HG03521 (cell line): Measurements from ENCODE around the gene FAM149A.
A peak's percentile ranks its signal among the peaks of the same experiment; 100 is the strongest.

Experiments used
- ATAC-seq: cut with Tn5 transposase; IDR thresholded peaks from one replicate; pipeline ENCODE4 v1.9.1; 2021; ENCODE audit warnings: mild to moderate bottlenecking, moderate library complexity; ENCODE audit not compliant: unreplicated experiment

Gene FAM149A

DNA sequence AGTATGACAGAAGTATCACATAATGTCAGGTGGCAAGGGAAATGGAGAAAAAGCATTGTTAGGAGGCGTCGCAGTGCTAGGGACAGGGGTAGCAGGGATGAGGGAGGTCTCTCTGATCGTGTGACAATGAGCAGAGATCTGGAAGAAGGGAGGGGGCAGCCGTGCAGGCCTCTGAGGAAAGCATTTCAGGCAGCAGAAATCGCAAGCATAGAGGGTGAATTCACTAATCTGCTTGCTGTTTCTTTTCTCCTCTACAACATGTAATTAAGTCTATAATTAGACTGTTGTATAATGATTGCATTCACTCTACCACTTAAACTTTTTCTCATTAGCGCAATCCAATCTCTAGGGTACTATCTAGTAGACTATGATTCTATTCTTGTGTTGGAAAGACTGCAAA is 96.0 kb downstream of the FAM149A start:
- no peak for ATAC-seq

DNA sequence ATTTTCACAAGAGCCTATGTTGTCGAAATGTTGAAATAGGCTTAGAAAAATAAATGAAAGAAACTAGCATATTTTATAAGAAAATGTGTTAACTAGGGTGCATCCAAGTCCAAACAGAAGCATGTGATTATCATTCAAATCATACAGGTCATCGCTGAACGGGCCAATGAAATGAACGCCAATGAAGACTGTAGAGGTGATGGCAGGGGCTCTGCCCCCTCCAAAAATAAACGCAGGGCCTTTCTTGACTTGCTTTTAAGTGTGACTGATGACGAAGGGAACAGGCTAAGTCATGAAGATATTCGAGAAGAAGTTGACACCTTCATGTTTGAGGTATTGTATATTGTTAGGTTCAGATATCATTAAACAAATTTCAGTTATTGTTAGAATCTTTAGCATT is 96.5 kb downstream of the FAM149A start:
- ATAC-seq = no peak

DNA sequence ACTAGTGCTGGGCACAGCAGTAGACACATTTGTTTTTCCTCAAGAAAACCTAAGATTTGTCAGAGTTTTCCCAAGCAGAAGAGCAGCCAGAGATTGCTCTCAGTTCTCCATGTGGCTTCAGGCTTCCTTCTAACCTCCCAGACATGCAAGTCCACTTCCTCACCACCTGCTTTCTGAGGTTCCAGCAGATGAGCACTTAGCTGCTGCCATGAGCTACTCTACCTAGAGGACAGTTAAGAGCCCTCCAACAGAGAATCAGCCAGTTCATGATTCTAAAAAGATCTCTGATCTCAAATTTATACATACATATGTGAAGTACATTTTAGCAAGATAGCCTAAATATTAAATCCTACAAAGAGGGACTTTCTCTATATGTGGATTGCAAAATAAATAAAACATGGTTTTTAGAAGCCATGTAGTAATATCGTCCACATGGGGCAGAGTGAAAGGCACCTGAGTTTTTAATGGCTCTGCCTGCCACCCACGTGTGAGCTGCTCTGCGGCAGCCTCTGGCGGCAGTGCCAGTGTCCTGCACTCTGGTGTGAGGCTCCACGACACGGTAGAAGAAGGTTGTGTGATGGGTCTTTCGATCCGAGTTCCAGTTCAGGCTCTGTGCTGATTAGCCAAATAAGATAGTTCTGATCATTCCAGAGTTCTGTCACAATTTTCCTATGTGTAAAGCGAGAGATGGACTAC is 97.2 kb downstream of the FAM149A start:
- peak; percentile 92 for ATAC-seq

DNA sequence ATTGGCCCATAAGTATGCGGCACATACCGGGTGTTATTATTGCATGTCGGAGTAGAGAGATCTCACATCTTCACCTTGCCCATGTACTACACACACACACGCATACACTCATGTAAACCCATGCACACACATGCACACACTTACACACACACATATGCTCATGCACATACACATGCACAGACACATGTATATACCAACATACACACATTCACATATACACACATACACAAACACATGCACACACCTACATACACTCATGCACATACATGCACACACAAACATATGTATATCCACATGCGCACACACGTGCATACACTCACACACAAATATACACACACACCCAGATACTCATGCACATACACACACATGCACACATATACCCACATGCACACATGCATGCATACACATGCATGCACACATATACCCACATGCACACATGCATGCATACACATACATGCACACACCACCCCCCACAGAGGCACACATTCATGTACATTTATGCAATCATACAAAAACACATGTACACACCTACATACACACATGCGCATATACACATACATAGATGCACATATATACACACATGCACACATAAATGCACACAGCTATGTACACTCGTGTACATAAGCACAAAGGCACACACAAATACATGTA is 98.1 kb downstream of the FAM149A start:
- no peak for ATAC-seq

DNA sequence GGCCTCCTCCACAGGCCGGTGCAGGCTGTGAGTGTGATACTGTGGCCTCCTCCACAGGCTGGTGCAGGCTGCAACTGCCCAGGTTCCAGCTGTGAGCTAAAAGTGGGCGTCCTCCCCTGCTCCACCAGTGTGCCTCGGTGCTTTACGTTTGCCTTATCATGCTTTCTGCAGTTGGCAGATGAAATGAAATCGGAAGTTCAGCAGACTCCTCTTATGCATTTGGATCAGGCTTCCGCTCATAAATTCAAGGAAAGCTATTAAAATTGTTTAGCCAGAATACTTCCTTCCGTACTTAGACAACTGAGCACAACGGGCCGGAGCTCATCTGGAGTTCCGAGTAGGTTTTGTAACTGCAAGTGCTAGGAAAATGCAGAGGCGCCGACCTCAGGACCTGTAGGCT is 98.9 kb downstream of the FAM149A start:
- ATAC-seq = no peak

DNA sequence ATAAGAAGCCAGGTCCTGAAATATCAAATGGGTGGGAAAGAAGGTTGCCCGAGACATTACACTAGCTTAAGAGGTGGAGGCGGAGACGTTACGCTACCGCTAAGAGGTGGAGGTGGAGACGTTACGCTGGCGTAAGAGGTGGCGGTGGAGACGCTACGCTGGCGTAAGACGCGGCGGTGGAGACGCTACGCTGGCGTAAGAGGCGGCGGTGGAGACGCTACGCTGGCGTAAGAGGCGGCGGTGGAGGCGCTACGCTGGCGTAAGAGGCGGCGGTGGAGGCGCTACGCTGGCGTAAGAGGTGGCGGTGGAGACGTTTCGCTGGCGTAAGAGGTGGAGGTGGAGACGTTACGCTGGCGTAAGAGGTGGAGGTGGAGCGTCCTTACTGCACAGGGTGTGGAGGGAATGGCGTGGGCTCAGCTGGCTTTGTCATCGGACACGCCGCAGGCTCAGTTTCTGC is 99.6 kb downstream of the FAM149A start:
- ATAC-seq = no peak

DNA sequence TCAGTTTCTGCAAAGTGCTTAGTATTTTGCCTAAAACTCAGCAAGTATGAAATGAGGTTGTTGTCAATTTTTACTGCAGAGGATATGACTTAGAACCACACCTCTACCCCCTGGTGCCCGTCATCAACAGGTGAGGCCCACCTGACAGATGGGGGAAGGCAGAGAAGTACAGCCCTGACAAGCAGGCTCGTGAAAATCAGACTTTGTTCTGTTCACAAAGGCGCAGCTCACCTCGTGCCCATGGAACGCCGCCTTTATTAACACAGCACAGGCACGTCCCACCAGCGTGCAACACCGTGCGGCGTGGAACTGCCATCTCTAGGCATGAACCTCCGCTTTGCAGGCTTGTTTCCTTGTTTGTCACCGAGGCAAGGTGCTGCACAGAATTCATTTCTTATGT is 100.2 kb downstream of the FAM149A start:
- no peak for ATAC-seq

DNA sequence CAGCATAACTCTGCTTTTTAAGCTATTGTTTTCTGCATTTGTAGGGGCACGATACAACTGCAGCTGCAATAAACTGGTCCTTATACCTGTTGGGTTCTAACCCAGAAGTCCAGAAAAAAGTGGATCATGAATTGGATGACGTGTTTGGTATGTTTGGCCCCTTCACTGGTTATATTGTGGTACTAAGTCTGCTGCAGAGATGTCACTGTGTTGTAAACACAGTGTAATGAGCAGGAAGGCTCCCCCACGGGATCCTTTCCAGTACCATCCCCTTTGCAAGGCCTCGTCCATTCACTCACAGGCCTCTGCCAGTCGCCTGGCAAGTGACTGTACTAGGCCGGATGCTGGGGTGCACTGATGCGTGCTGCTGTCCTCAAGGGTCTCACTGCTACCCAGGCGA is 100.7 kb downstream of the FAM149A start:
- ATAC-seq = no peak

DNA sequence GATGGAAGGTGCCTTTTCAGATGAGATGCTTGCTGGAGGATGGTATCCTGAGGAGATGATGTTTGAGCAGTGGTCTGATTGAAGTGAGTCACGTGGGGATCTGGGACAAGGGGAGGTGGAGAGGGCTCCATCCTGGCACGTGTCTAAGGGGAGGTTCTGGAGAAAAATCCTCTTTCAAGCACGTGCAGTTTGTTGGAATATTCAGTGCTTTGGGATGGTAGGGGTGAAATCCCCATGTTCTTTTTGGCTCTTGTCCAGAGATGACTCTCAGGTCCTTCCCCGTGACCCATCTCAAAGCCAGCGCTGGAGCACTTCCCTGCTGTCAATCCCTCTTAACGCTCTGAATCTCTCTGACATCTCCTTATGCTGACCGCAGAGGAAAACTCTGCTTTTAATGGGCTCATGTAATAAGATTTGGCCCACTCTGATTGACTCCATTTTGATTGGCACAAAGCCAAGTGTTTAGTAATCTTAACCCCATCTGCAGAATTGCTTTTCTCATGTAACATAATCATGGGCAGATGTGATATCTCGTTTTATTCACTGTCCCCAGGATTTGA is 112.0 kb downstream of the FAM149A start:
- no peak for ATAC-seq

DNA sequence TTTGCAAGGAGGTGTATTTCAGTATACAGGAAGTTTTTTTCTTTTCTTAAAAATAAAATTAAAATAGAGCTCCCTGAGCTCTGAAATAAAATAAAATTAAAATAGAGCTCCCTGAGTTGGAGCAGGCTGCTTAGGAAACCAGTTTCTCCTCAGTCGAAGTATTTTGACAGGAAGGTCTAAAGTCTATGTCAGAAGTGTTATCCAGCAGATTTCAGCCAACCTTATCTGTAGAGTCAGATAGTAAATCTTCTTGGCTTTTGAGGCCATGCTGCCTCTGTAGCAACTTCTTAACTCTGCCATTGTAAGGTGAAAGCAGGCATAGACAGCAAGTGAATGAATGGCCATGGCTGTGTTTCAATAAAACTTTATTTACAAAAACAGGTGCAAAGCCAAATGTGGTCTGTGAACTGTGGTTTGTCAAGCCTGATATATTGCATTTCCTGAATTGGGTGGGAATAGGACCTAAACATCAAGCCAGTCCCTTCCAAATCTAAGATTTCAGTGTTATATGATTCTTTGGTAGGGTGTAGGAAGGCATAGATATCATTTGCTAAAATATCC is 113.3 kb downstream of the FAM149A start:
- no peak for ATAC-seq

DNA sequence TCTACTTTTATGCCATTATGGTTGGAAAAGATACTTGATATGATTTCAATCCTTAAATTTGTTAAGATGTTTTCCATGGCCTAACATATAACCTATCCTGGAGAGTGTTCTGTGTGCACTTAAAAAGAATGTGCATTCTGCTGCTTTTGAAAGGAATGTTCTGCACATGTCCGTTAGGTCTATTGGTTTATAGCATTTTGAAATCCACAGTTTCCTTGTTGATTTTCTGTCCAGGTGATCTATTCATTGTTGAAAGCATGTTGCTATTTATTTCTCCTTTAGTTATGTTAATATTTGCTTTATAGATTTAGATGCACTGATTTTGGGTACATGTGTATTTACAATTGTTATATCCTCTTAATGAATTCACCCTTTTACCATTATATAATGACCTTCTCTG is 117.1 kb downstream of the FAM149A start:
- no peak for ATAC-seq
